Measurements from ENCODE around the gene APCDD1L. TPM values are rescaled to one million over a fixed set of nuclear protein-coding genes. Genes with fewer than 3 reads are reported as not detected.

Gene APCDD1L
- 0.12 and 3.7 TPM in 2 replicates for total RNA-seq

DNA sequence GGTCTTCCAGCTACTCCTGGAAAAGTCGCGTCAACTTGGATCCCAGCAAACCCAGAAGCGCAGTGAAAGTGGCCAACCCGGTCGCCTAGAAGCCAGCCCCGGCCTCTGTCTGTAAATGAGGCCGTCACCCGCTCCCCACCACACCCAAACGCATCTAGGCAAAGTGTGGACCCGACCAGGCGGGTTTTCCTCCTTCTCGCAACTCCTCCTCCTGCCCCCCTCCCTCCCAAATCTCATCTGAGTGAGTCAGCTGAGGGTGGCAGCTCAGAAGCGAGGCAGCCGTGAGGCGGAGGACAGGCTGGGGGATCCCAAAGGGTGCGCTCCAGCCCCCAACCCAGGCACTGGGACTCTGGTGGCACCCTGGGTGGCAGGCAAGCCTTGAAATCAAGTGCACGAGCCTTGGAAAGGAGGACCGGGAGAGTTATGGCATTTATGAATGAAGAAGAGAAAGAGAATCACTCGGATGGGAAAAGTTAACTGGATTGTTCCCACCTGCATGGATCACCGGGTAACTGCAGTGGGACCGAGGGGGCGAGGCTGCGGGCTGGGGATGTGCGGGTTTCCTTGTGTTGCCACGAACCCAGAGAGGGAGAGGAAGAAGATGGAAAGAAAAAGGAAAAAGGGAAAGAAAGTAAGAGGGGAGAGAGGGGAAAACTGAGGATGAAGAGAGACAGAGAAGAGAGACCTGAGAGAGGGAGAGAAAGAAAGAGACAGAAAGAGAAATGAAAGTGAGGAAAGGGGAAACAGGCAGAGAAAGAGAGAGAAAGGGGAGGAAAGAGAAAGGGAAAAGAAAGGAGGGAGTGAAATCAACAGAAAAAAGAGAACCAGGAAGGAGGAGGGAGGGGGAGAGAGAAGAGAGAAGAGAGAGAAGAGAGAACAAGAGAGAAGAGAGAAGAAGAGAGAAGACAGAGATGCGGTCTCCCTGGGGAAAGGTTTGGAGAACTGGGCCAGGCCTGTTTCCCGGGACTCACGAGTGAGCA lies at the start of gene APCDD1L:
TSS of gene APCDD1L (minus strand) at position 167 of the 980 bp plus-strand sequence. CDS start 692 bp downstream, outside the sequence.

Other genes starting within 250 kb of the APCDD1L start
- 13.0 and 15.8 TPM in 2 replicates for gene RAB22A, start 205.7 kb downstream of the APCDD1L start, total RNA-seq
- 9.9 and 11.3 TPM in 2 replicates for gene VAPB, start 126.2 kb downstream of the APCDD1L start, total RNA-seq
- 12.3 and 58.0 TPM in 2 replicates for gene STX16, start 135.9 kb upstream of the APCDD1L start, total RNA-seq
- gene NPEPL1, start 177.4 kb upstream of the APCDD1L start, total RNA-seq, result 19.3 and 25.4 TPM in 2 replicates